Neutrophil (primary cell): ENCODE results near the gene BARX1.
"Not testable (repeated sequence)": the region's sequence is repeated elsewhere in the genome, so short reads cannot be mapped to it uniquely, and the experiment has no call there.

Experiments
- H3K27ac ChIP-seq: fragments of 200-600 bp; sonication (generic); 2 replicates; pipeline ENCODE4 v1.5.1; 2016; ENCODE audit warnings: mild to moderate bottlenecking, moderate library complexity
- H3K27me3 ChIP-seq: fragments of 200-600 bp; sonication (generic); 2 replicates; pipeline ENCODE4 v1.6.0; 2016; ENCODE audit warnings: mild to moderate bottlenecking
- H3K36me3 ChIP-seq: fragments of 200-600 bp; sonication (generic); 2 replicates; pipeline ENCODE4 v1.5.1; 2017
- H3K4me1 ChIP-seq, 2 experiments: fragments of 200-600 bp in 1 of 2; sonication (generic) in 1 of 2; 1 replicate in 1 of 2; 2 replicates in 1 of 2; pipeline versions ENCODE4 v1.5.1 to v1.6.1; 2013 to 2016; ENCODE audit warnings: low read depth in 1 of 2, low read length in 1 of 2, mild to moderate bottlenecking in 1 of 2, moderate library complexity in 1 of 2; ENCODE audit not compliant: control insufficient read depth in 1 of 2, insufficient read depth in 1 of 2
- H3K4me3 ChIP-seq, 2 experiments: fragments of 200-600 bp in 1 of 2; sonication (generic) in 1 of 2; 1 replicate in 1 of 2; 2 replicates in 1 of 2; pipeline ENCODE4 v1.5.1; 2013 to 2016; ENCODE audit warnings: low read depth in 1 of 2, low read length in 1 of 2, mild to moderate bottlenecking in 1 of 2, moderate library complexity in 1 of 2
- H3K9me3 ChIP-seq: fragments of 200-600 bp; sonication (generic); 2 replicates; pipeline ENCODE4 v1.5.1; 2016
- CTCF ChIP-seq: fragments of 200-600 bp; sonication (generic); IDR thresholded peaks from 2 replicates; pipeline ENCODE4 v1.5.1; 2016; ENCODE audit warnings: antibody characterized with exemption

The BARX1 gene

DNA sequence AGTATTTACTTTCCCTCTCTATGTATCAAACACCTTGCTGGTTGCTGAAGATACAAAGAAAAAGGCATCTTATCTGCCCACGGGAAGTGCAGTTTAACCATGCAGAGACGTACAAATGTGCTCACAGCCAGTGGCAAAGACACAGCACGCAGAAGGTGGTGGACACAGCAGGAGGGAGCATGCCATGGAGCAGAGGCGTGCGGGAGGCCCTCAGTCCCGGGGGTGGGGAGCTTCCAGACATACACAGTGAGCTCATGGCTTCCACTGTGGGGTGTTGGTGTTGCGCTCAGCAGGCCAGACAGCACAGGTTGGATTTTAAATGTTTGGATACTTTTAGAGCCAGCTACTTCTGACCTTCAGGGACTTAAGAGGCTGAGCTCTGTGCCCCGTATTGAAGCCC is 8.8 kb upstream of the BARX1 start:
- Histone ChIP-seq H3K27me3 (peaks cover 74% of the 10 kb centered on the region), H3K36me3 (no peaks in the 10 kb centered on the region), H3K9me3 (no peaks in the 10 kb centered on the region), H3K27ac (no peak overlapping the region), H3K4me1 (peaks cover 7 to 9% of the 10 kb centered on the region in 2 experiments), H3K4me3 (no peak overlapping the region)
- TF ChIP-seq CTCF: no peak

DNA sequence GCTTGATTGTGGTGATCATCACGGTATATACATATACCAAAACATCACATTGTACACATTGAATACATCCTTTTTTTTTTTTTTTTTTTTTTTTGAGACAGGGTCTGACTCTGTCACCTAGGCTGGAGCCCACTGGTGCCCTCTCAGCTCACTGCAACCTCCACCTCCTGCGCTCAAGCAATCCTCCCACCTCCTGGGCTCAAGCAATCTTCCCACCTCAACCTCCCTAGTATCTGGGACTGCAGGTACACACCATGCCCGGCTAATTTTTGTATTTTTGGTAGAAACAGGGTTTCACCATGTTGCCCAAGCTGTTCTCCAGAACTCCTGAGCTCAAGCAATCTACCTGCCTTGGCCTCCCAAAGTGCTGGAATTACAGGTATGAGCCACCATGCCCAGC is 8.3 kb upstream of the BARX1 start:
- Histone ChIP-seq H3K27me3 (peaks cover 78% of the 10 kb centered on the region), H3K4me1 (peaks cover 11 to 13% of the 10 kb centered on the region in 2 experiments)
- not testable (repeated sequence) for H3K4me3 ChIP-seq, H3K36me3 ChIP-seq, H3K27ac ChIP-seq, H3K9me3 ChIP-seq

GRCh38 chr9:93962561-93963440 is 7.6 kb upstream of the BARX1 start:
- Histone ChIP-seq H3K4me1 (peaks cover 13 to 14% of the 10 kb centered on the region in 2 experiments), H3K27me3 (peaks cover 85% of the 10 kb centered on the region), H3K4me3 (no peak overlapping the region), H3K27ac (no peak overlapping the region), H3K9me3 (no peaks in the 10 kb centered on the region), H3K36me3 (no peaks in the 10 kb centered on the region)
- peak; percentile 72 for TF ChIP-seq CTCF

GRCh38 chr9:93962017-93962416 is 6.9 kb upstream of the BARX1 start:
- Histone ChIP-seq H3K36me3 (no peaks in the 10 kb centered on the region), H3K9me3 (no peaks in the 10 kb centered on the region), H3K27ac (no peak overlapping the region), H3K4me1 (peaks cover 13 to 14% of the 10 kb centered on the region in 2 experiments), H3K27me3 (peaks cover 93% of the 10 kb centered on the region), H3K4me3 (no peak overlapping the region)
- no peak for TF ChIP-seq CTCF

DNA sequence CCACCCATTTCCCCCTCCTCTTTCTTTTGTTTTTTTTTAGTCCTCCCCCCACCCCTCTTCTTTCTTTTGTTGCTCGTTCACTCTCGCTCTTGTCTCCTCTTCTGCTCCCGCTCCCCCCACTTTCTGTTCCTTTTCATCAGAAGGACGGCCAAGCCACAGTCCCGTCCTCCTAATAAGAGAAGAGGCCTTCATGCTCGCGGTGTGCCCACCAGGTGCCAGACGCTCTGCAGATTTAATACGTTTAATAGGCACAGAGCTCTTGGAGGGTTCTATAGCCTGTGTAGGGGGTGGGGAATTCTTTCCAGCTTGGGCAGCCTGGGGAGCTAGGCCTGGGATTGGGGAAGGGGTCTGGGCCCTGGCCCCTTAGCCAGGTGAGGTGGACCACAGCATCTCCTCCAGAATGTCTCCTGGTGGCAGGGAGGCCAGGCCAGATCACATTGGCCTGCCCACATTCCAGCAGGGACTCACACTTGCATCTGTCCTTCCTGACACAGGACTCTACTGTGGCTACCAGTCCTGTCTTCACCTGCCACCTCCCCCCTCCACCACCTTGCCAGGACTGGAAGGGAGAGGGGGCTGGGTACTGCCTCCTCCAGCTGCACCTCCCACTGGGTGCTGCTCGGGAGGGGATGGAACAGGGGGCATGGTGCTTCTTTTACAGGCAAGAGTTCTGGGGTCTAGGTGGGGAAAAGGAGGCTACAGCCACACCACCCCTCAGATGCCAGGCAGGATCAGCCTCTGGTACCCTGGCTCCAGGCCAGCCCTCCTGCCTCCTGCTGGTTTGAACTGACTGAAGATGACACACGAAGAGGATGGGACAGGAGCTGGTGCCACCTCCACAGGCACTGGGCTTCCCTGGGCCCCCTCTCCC is 6.1 kb upstream of the BARX1 start:
- Histone ChIP-seq H3K27me3 (peaks cover 99% of the 10 kb centered on the region), H3K4me1 (peaks cover 13 to 14% of the 10 kb centered on the region in 2 experiments), H3K27ac (no peak overlapping the region), H3K9me3 (no peaks in the 10 kb centered on the region), H3K36me3 (no peaks in the 10 kb centered on the region), H3K4me3 (no peak overlapping the region)
- no peak for TF ChIP-seq CTCF
